Measurements from ENCODE around the gene TRIM24. TPM values are rescaled to one million over a fixed set of nuclear protein-coding genes. Genes with fewer than 3 reads are reported as not detected.

TRIM24 gene
- total and polyA plus RNA-seq, 2 of the 13 experiments (the other 11 are each of a cell fraction or from before 2014, with no cell fraction given) = 100 to 106 TPM

DNA sequence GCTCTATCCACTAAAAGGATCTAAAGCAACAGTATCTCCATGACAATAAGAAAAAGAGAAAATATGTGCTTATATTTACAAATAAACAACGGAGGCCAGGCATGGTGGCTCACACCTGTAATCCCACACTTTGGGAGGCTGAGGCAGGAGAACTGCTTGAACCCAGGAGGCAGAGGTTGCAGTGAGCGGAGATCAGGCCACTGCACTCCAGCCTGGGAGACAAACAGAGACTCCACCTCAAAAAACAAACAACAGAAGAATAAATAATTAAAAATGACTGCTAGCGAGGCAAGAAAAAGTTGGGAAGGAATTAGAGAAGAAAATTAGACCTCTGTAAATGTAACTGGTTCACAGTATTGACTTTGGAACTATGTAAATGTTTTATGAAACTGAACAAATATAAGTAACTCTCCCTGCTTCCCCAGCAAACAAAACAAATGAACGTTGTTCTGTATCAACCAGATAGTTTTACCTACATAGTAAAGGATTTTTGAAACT is 17.1 kb downstream of the TRIM24 start (continued):
- TF ChIP-seq, protein P1, sequence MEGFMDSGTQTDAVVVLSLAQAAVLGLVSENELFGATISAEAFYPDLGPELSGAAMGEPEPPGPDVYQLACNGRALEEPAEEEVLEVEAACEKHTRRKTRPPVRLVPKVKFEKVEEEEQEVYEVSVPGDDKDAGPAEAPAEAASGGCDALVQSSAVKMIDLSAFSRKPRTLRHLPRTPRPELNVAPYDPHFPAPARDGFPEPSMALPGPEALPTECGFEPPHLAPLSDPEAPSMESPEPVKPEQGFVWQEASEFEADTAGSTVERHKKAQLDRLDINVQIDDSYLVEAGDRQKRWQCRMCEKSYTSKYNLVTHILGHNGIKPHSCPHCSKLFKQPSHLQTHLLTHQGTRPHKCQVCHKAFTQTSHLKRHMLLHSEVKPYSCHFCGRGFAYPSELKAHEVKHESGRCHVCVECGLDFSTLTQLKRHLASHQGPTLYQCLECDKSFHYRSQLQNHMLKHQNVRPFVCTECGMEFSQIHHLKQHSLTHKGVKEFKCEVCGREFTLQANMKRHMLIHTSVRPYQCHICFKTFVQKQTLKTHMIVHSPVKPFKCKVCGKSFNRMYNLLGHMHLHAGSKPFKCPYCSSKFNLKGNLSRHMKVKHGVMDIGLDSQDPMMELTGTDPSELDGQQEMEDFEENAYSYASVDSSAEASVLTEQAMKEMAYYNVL (CRISPR knock-in tag; IDR thresholded peaks at IDR 0.05; ENCODE audit: borderline replicate concordance) = peak; percentile 85; the same call in 1 of the 2 replicates
- TF ChIP-seq EP300 (IDR thresholded peaks at IDR 0.05; ENCODE audit: low read depth in 2 of 2, low read length in 2 of 2) (peak in 1 of 2 experiments; percentile 74; a peak in 2 of 4 replicates), EP300 (CRISPR knock-in tag; IDR thresholded peaks at IDR 0.05; ENCODE audit: borderline replicate concordance) (no peak), KLF16 (CRISPR knock-in tag; IDR thresholded peaks at IDR 0.05) (no peak), SMYD3 (CRISPR knock-in tag; IDR thresholded peaks at IDR 0.05) (peak; percentile 75), RBAK (CRISPR knock-in tag; IDR thresholded peaks at IDR 0.05) (no peak), AGO1 (IDR thresholded peaks at IDR 0.05; ENCODE audit: low read depth, low read length, poor library complexity, severe bottlenecking) (no peak), BCL6 (CRISPR knock-in tag; IDR thresholded peaks at IDR 0.05) (peak; percentile 31; the same call in 1 of the 2 replicates), KAT2B (IDR thresholded peaks at IDR 0.05; ENCODE audit: borderline replicate concordance, low read depth, low read length) (no peak), SMAD3 (CRISPR knock-in tag; IDR thresholded peaks at IDR 0.05) (peak; percentile 20; the same call in 1 of the 2 replicates), MIER3 (CRISPR knock-in tag; IDR thresholded peaks at IDR 0.05; ENCODE audit: borderline replicate concordance) (0 out of 2 replicates have a peak, but pooled peaks have one; percentile 25), ZNF34 (CRISPR knock-in tag; IDR thresholded peaks at IDR 0.05; ENCODE audit: borderline replicate concordance) (0 out of 2 replicates have a peak, but pooled peaks have one; percentile 45), MYC (CRISPR knock-in tag; IDR thresholded peaks at IDR 0.05; ENCODE audit: borderline replicate concordance) (no peak)
- TF ChIP-seq, protein P2, sequence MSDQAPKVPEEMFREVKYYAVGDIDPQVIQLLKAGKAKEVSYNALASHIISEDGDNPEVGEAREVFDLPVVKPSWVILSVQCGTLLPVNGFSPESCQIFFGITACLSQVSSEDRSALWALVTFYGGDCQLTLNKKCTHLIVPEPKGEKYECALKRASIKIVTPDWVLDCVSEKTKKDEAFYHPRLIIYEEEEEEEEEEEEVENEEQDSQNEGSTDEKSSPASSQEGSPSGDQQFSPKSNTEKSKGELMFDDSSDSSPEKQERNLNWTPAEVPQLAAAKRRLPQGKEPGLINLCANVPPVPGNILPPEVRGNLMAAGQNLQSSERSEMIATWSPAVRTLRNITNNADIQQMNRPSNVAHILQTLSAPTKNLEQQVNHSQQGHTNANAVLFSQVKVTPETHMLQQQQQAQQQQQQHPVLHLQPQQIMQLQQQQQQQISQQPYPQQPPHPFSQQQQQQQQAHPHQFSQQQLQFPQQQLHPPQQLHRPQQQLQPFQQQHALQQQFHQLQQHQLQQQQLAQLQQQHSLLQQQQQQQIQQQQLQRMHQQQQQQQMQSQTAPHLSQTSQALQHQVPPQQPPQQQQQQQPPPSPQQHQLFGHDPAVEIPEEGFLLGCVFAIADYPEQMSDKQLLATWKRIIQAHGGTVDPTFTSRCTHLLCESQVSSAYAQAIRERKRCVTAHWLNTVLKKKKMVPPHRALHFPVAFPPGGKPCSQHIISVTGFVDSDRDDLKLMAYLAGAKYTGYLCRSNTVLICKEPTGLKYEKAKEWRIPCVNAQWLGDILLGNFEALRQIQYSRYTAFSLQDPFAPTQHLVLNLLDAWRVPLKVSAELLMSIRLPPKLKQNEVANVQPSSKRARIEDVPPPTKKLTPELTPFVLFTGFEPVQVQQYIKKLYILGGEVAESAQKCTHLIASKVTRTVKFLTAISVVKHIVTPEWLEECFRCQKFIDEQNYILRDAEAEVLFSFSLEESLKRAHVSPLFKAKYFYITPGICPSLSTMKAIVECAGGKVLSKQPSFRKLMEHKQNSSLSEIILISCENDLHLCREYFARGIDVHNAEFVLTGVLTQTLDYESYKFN (CRISPR knock-in tag; conservative IDR thresholded peaks at IDR 0.05) = peak; percentile 74
- TF ChIP-seq, protein P3, sequence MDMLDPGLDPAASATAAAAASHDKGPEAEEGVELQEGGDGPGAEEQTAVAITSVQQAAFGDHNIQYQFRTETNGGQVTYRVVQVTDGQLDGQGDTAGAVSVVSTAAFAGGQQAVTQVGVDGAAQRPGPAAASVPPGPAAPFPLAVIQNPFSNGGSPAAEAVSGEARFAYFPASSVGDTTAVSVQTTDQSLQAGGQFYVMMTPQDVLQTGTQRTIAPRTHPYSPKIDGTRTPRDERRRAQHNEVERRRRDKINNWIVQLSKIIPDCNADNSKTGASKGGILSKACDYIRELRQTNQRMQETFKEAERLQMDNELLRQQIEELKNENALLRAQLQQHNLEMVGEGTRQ (IDR thresholded peaks at IDR 0.05; ENCODE audit: low read depth, low read length) = no peak
- TF ChIP-seq, protein P3 (CRISPR knock-in tag; IDR thresholded peaks at IDR 0.05; ENCODE audit: borderline replicate concordance) = no peak
- TF ChIP-seq, protein P4, sequence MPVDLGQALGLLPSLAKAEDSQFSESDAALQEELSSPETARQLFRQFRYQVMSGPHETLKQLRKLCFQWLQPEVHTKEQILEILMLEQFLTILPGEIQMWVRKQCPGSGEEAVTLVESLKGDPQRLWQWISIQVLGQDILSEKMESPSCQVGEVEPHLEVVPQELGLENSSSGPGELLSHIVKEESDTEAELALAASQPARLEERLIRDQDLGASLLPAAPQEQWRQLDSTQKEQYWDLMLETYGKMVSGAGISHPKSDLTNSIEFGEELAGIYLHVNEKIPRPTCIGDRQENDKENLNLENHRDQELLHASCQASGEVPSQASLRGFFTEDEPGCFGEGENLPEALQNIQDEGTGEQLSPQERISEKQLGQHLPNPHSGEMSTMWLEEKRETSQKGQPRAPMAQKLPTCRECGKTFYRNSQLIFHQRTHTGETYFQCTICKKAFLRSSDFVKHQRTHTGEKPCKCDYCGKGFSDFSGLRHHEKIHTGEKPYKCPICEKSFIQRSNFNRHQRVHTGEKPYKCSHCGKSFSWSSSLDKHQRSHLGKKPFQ (CRISPR knock-in tag; IDR thresholded peaks at IDR 0.05; ENCODE audit: insufficient replicate concordance) = no peak
